ENCODE data around the gene RRBP1.
"Not testable (repeated sequence)": the region's sequence is repeated elsewhere in the genome, so short reads cannot be mapped to it uniquely, and the experiment has no call there.

RRBP1 gene

DNA sequence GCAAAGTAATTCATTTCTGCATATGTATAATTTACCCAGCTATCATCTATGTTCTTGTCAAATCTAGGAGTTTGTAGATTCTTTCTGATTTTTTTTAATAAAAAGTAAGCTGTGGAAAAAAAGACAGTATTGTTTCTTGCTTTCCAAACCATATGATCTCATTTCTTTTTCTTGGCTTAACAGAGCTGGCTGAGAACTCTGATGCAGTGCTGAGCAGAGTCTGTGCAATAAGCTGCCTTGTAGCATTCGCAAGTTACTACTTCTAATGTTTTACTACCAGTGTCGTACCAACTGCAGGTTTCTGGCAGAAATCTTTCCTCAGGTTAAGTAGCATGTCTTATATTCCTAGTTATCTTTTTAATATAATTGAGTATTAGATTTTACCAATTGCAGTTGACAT lies 15.6 kb downstream of the RRBP1 start:
- Histone ChIP-seq H3K27ac (ENCODE audit: low read depth, low read length) (no peak overlapping the region), H3K36me3 (ENCODE audit: control insufficient read depth in 1 of 2, insufficient read depth in 2 of 2, low read length in 2 of 2) (peaks cover 5 to 16% of the 10 kb centered on the region in 2 donors), H3K27me3 (ENCODE audit: control insufficient read depth in 1 of 2, insufficient read depth in 2 of 2, low read length in 2 of 2) (no peaks in the 10 kb centered on the region), H3K4me3 (ENCODE audit: low read depth in 1 of 2, low read length in 2 of 2) (no peak overlapping the region), H3K9me3 (ENCODE audit: control insufficient read depth in 1 of 2, low read length in 2 of 2) (no peaks in the 10 kb centered on the region), H3K9ac (ENCODE audit: low read depth in 1 of 2, low read length in 2 of 2) (no peak overlapping the region), H3K4me1 (ENCODE audit: control insufficient read depth in 1 of 2, insufficient read depth in 2 of 2, low read length in 2 of 2) (peaks cover 20 to 30% of the 10 kb centered on the region in 2 donors)

DNA sequence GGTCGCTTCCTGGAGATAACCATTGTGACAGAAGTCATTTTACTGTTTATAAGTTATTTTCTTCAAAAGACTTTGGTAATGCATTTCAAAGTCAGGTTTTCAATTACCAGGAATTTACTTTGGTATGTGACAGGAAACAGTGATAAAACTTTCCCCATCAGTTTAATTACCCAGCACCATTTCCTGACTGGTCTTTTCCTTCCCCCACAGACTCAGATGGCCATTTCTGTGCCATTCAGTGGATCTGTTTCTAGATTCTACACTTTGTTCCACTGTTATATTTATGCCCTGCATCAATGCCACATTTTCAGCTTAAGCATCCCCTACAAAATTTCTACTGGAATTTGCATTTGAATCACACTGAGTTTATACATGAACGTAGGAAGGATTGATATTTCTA lies 16.3 kb downstream of the RRBP1 start:
- H3K36me3 ChIP-seq (ENCODE audit: control insufficient read depth in 1 of 2, insufficient read depth in 2 of 2, low read length in 2 of 2): peaks cover 5 to 16% of the 10 kb centered on the region in 2 donors
- H3K4me1 ChIP-seq (ENCODE audit: control insufficient read depth in 1 of 2, insufficient read depth in 2 of 2, low read length in 2 of 2): peaks cover 28 to 30% of the 10 kb centered on the region in 2 donors
- H3K9ac ChIP-seq (ENCODE audit: low read depth in 1 of 2, low read length in 2 of 2): no peak overlapping the region
- no peak overlapping the region for H3K27ac ChIP-seq (ENCODE audit: low read depth, low read length)
- H3K27me3 ChIP-seq (ENCODE audit: control insufficient read depth in 1 of 2, insufficient read depth in 2 of 2, low read length in 2 of 2): no peaks in the 10 kb centered on the region
- H3K4me3 ChIP-seq (ENCODE audit: low read depth in 1 of 2, low read length in 2 of 2): no peak overlapping the region
- no peaks in the 10 kb centered on the region for H3K9me3 ChIP-seq (ENCODE audit: control insufficient read depth in 1 of 2, low read length in 2 of 2)

DNA sequence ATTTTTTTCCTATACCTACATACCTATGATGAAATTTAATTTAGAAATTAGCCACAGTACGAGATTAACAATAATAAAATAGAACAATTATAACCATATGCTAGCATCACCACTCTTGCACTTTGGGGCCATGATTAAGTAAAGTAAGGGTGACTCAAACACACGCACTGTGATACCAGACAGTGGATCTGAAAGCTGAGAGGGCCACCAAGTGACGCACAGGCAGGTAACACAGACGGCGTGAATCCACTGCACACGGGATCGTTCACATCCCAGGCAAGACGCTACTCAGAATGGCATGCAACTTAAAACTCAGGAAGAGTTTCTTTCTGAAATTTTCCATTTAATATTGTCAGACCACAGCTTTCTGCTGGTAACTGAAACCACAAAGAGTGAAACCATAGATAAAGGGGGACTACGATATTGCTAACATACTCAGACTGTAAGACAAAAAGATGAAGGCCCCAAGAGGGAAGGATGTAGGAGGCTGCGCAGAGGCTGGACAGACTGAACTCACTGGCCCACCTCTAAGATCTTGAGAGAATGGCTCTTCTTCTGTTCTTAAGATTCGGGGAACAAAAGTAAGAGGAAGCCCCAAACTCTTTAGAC lies 17.9 kb downstream of the RRBP1 start:
- Histone ChIP-seq H3K4me3 (ENCODE audit: low read depth in 1 of 2, low read length in 2 of 2) (no peak overlapping the region), H3K4me1 (ENCODE audit: control insufficient read depth in 1 of 2, insufficient read depth in 2 of 2, low read length in 2 of 2) (peaks cover 33 to 38% of the 10 kb centered on the region in 2 donors), H3K27me3 (ENCODE audit: control insufficient read depth in 1 of 2, insufficient read depth in 2 of 2, low read length in 2 of 2) (no peaks in the 10 kb centered on the region), H3K36me3 (ENCODE audit: control insufficient read depth in 1 of 2, insufficient read depth in 2 of 2, low read length in 2 of 2) (peaks cover 9 to 28% of the 10 kb centered on the region in 2 donors), H3K9me3 (ENCODE audit: control insufficient read depth in 1 of 2, low read length in 2 of 2) (no peaks in the 10 kb centered on the region), H3K27ac (ENCODE audit: low read depth, low read length) (no peak overlapping the region), H3K9ac (ENCODE audit: low read depth in 1 of 2, low read length in 2 of 2) (no peak overlapping the region)

DNA sequence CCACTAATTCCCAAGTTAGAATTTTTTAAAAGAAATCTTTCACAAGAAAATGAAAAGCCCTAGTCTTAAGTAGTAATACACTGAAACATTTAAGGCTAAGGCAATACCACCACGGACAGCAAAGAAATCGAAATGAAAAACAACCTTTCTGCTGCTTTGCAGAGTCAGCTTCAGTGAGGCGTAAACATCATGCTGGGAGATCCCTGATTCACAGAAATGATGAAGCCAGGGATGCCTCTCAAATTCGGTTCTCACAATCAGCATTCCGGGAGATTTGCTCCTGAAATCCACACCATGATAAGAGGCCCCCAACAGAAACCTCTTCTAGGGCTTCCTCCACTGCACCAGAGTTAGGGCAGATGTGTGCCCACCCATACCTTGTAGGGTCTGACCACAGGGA lies 18.6 kb downstream of the RRBP1 start:
- no peak overlapping the region for H3K27ac ChIP-seq (ENCODE audit: low read depth, low read length)

DNA sequence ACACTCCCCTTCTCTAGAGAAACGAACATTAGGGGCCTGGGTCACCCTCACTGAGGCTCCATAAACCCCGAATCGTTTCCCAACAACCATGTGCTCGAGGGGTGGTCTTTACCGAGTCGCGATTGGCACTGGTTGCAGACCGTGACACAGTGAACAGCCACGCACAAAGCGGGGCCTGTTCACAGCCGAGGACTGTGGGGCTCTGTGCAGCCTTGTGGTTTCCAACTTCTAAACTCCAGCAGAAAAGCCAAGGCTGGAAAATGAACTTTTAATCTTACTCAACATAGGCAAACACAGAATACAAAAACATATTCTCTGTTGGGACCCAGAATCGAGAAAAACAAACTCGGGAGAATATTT lies 19.0 kb downstream of the RRBP1 start:
- Histone ChIP-seq H3K9me3 (ENCODE audit: control insufficient read depth in 1 of 2, low read length in 2 of 2) (no peaks in the 10 kb centered on the region), H3K36me3 (ENCODE audit: control insufficient read depth in 1 of 2, insufficient read depth in 2 of 2, low read length in 2 of 2) (peaks cover 17 to 27% of the 10 kb centered on the region in 2 donors), H3K9ac (ENCODE audit: low read depth in 1 of 2, low read length in 2 of 2) (no peak overlapping the region), H3K27ac (ENCODE audit: low read depth, low read length) (no peak overlapping the region), H3K4me3 (ENCODE audit: low read depth in 1 of 2, low read length in 2 of 2) (no peak overlapping the region), H3K4me1 (ENCODE audit: control insufficient read depth in 1 of 2, insufficient read depth in 2 of 2, low read length in 2 of 2) (peaks cover 33 to 38% of the 10 kb centered on the region in 2 donors), H3K27me3 (ENCODE audit: control insufficient read depth in 1 of 2, insufficient read depth in 2 of 2, low read length in 2 of 2) (no peaks in the 10 kb centered on the region)

More for the DNA sequence above, 18.6 kb downstream of the RRBP1 start:
- Histone ChIP-seq H3K4me3 (ENCODE audit: low read depth in 1 of 2, low read length in 2 of 2) (no peak overlapping the region), H3K4me1 (ENCODE audit: control insufficient read depth in 1 of 2, insufficient read depth in 2 of 2, low read length in 2 of 2) (peaks cover 33 to 38% of the 10 kb centered on the region in 2 donors), H3K36me3 (ENCODE audit: control insufficient read depth in 1 of 2, insufficient read depth in 2 of 2, low read length in 2 of 2) (peaks cover 12 to 27% of the 10 kb centered on the region in 2 donors), H3K27me3 (ENCODE audit: control insufficient read depth in 1 of 2, insufficient read depth in 2 of 2, low read length in 2 of 2) (no peaks in the 10 kb centered on the region), H3K9ac (ENCODE audit: low read depth in 1 of 2, low read length in 2 of 2) (no peak overlapping the region), H3K9me3 (ENCODE audit: control insufficient read depth in 1 of 2, low read length in 2 of 2) (no peaks in the 10 kb centered on the region)

DNA sequence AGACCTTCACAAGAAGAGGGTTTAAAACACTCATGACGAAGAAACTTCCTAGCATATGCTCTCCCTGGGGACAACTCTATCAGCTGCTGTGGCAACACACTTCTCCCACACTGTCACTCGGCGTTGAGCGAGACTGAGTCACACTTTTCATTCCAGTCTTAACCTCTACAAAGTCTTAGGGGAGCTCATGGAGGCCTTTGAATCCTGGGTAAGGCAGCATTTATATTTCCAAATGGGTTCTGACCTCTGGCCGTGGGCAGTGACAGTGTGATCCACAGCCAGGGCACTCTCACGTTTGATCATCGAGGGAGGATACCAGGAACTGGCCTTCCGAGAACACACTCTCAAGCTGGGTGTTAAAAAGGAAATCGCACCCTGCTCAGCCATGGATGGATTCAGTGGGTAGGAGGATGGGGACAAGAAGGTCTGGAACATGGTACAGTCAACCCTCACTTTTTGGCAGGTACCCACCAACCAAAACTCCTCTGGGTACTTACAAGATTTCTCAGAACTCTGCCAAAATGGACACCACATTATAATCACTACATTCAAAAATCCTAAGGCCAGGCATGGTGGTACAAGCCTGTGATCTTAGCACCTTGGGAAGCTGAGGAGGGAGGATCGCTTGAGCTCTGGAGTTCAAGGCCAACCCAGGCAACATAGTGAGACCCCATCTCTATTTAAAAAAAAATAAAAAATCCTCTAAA lies 19.6 kb downstream of the RRBP1 start:
- no peak overlapping the region for H3K4me3 ChIP-seq (ENCODE audit: low read depth in 1 of 2, low read length in 2 of 2)
- H3K4me1 ChIP-seq (ENCODE audit: control insufficient read depth in 1 of 2, insufficient read depth in 2 of 2, low read length in 2 of 2): peaks cover 33 to 38% of the 10 kb centered on the region in 2 donors
- H3K27ac ChIP-seq (ENCODE audit: low read depth, low read length): no peak overlapping the region
- no peaks in the 10 kb centered on the region for H3K27me3 ChIP-seq (ENCODE audit: control insufficient read depth in 1 of 2, insufficient read depth in 2 of 2, low read length in 2 of 2)
- peaks cover 22 to 28% of the 10 kb centered on the region in 2 donors for H3K36me3 ChIP-seq (ENCODE audit: control insufficient read depth in 1 of 2, insufficient read depth in 2 of 2, low read length in 2 of 2)
- no peaks in the 10 kb centered on the region for H3K9me3 ChIP-seq (ENCODE audit: control insufficient read depth in 1 of 2, low read length in 2 of 2)
- no peak overlapping the region for H3K9ac ChIP-seq (ENCODE audit: low read depth in 1 of 2, low read length in 2 of 2)

DNA sequence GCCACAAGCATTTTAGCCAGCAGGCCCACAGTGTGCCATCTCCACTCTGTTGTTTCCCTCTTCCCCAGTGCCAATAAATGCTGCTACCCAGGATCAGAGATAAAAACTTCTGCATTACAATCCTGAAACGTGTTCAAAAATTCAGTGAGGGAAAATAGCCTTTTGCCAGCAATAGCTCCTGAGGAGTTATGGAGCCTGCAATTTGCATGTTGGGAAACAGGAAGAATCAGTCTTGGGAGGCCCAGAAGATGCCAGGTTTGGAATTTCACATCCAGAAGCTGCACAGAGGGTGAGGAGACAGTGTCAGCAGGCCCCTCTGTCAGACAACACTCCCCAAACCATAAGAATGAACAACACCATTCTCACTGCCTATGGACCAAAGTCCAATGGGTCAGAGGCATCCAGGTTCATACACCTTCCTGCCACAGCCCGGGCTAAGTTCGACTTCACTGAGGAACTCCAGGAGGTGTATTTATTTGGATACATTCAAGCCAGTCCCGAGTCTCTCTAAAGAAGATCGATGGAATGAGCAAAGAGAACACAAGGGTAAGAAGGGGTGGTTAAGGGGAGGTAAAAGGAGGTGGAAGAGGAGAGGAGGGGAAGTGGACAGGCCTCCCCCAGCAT lies 20.8 kb downstream of the RRBP1 start:
- no peak overlapping the region for H3K9ac ChIP-seq (ENCODE audit: low read depth in 1 of 2, low read length in 2 of 2)
- H3K9me3 ChIP-seq (ENCODE audit: control insufficient read depth in 1 of 2, low read length in 2 of 2): no peaks in the 10 kb centered on the region
- H3K27me3 ChIP-seq (ENCODE audit: control insufficient read depth in 1 of 2, insufficient read depth in 2 of 2, low read length in 2 of 2): no peaks in the 10 kb centered on the region
- H3K4me1 ChIP-seq (ENCODE audit: control insufficient read depth in 1 of 2, insufficient read depth in 2 of 2, low read length in 2 of 2): peaks cover 33 to 38% of the 10 kb centered on the region in 2 donors
- H3K4me3 ChIP-seq (ENCODE audit: low read depth in 1 of 2, low read length in 2 of 2): no peak overlapping the region
- H3K27ac ChIP-seq (ENCODE audit: low read depth, low read length): no peak overlapping the region
- peaks cover 23 to 39% of the 10 kb centered on the region in 2 donors for H3K36me3 ChIP-seq (ENCODE audit: control insufficient read depth in 1 of 2, insufficient read depth in 2 of 2, low read length in 2 of 2)

DNA sequence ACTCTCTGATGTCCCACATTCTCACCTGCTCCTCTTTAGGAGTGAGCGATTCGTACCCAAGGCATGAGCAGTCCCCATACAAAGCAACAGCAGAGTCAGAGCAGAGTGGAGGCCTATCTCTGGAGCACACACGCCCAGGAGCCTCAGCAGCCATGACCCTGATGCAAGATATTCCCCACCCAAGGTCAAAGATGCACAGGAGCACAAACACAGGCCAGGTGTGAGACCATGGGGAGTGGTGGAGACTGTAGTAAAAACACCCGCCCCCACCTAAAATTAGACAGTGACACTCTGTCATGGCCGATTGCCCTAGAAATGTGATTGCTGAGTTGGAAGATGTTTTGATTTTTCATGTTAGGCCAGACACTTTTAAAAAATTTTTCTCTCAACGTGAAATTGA lies 21.4 kb downstream of the RRBP1 start:
- H3K4me3 ChIP-seq (ENCODE audit: low read depth in 1 of 2, low read length in 2 of 2): no peak overlapping the region
- peaks cover 28 to 38% of the 10 kb centered on the region in 2 donors for H3K4me1 ChIP-seq (ENCODE audit: control insufficient read depth in 1 of 2, insufficient read depth in 2 of 2, low read length in 2 of 2)
- H3K27ac ChIP-seq (ENCODE audit: low read depth, low read length): no peak overlapping the region
- H3K36me3 ChIP-seq (ENCODE audit: control insufficient read depth in 1 of 2, insufficient read depth in 2 of 2, low read length in 2 of 2): peaks cover 23 to 45% of the 10 kb centered on the region in 2 donors
- no peak overlapping the region for H3K9ac ChIP-seq (ENCODE audit: low read depth in 1 of 2, low read length in 2 of 2)
- no peaks in the 10 kb centered on the region for H3K27me3 ChIP-seq (ENCODE audit: control insufficient read depth in 1 of 2, insufficient read depth in 2 of 2, low read length in 2 of 2)
- H3K9me3 ChIP-seq (ENCODE audit: control insufficient read depth in 1 of 2, low read length in 2 of 2): no peaks in the 10 kb centered on the region

DNA sequence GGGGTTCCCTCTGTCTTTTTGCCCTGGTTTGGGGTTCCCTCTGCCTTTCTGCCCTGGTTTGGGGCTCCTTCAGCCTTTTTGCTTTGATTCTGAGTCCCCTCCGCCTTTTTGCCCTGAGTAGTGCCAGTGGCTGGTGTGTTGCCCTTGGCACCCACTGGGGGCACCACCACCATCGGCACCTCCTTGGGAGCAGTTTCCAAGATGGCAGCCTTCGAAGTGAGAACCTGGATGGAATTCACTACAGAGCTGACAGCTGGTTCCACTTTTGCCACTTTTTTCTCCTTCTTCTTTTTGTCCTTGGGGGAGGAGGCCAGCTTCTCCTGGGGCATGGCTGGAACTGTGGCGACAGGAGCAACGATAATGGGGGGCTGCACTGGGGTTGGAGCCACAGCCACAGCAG lies 22.2 kb downstream of the RRBP1 start:
- H3K27ac ChIP-seq (ENCODE audit: low read depth, low read length): no peak overlapping the region
- no peak overlapping the region for H3K9ac ChIP-seq (ENCODE audit: low read depth in 1 of 2, low read length in 2 of 2)
- H3K4me1 ChIP-seq (ENCODE audit: control insufficient read depth in 1 of 2, insufficient read depth in 2 of 2, low read length in 2 of 2): peaks cover 28 to 38% of the 10 kb centered on the region in 2 donors

DNA sequence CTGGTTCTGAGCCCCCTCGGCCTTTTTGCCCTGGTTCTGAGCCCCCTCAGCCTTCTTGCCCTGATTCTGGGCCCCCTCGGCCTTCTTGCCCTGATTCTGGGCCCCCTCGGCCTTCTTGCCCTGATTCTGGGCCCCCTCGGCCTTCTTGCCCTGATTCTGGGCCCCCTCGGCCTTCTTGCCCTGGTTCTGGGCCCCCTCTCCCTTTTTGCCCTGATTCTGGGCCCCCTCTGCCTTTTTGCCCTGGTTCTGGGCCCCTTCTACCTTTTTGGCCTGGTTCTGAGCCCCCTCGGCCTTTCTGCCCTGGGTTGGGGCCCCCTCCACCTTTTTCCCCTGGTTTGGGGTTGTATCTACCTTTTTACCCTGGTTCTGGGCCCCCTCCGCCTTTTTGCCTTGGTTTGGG lies 22.7 kb downstream of the RRBP1 start:
- H3K36me3 ChIP-seq (ENCODE audit: control insufficient read depth in 1 of 2, insufficient read depth in 2 of 2, low read length in 2 of 2): peaks cover 28 to 54% of the 10 kb centered on the region in 2 donors
- not testable (repeated sequence) for H3K27me3 ChIP-seq (ENCODE audit: control insufficient read depth in 1 of 2, insufficient read depth in 2 of 2, low read length in 2 of 2); H3K4me3 ChIP-seq (ENCODE audit: low read depth in 1 of 2, low read length in 2 of 2); H3K9me3 ChIP-seq (ENCODE audit: control insufficient read depth in 1 of 2, low read length in 2 of 2); H3K9ac ChIP-seq (ENCODE audit: low read depth in 1 of 2, low read length in 2 of 2); H3K27ac ChIP-seq (ENCODE audit: low read depth, low read length)
- H3K4me1 ChIP-seq (ENCODE audit: control insufficient read depth in 1 of 2, insufficient read depth in 2 of 2, low read length in 2 of 2): peaks cover 28 to 38% of the 10 kb centered on the region in 2 donors

More for the DNA sequence above, 22.2 kb downstream of the RRBP1 start:
- Histone ChIP-seq H3K27me3 (ENCODE audit: control insufficient read depth in 1 of 2, insufficient read depth in 2 of 2, low read length in 2 of 2) (no peaks in the 10 kb centered on the region), H3K9me3 (ENCODE audit: control insufficient read depth in 1 of 2, low read length in 2 of 2) (no peaks in the 10 kb centered on the region), H3K4me3 (ENCODE audit: low read depth in 1 of 2, low read length in 2 of 2) (no peak overlapping the region), H3K36me3 (ENCODE audit: control insufficient read depth in 1 of 2, insufficient read depth in 2 of 2, low read length in 2 of 2) (peaks cover 23 to 50% of the 10 kb centered on the region in 2 donors)
